GM23338 (cell line): ENCODE data around the gene IST1. TPM values are rescaled to one million over a fixed set of nuclear protein-coding genes. Genes with fewer than 3 reads are reported as not detected.

Source experiments
- ATAC-seq: fragments of 200-7000 bp; cut with Tn5 transposase; 3 replicates; pipeline ENCODE4 v1.9.1; 2020
- DNase-seq: peaks from one replicate; pipeline ENCODE4 v3.0.0-alpha.2; 2015; ENCODE audit warnings: low spot score
- H2AFZ ChIP-seq: fragments of 200-600 bp; sonication (generic); 2 replicates; pipeline ENCODE4 v1.8.0; 2016; ENCODE audit warnings: antibody characterized with exemption, mild to moderate bottlenecking, moderate library complexity
- H3F3A ChIP-seq: fragments of 200-600 bp; sonication (generic); replicated peaks from 2 replicates; pipeline ENCODE4 v1.8.0; 2017; ENCODE audit warnings: antibody characterized with exemption, mixed run types, low read depth
- H3K27ac ChIP-seq: fragments of 200-600 bp; sonication (generic); 2 replicates; pipeline ENCODE4 v1.6.1; 2016; ENCODE audit warnings: low read depth
- H3K27me3 ChIP-seq: fragments of 200-600 bp; sonication (generic); 2 replicates; pipeline ENCODE4 v1.8.0; 2016; ENCODE audit warnings: mild to moderate bottlenecking, mixed run types, moderate library complexity; ENCODE audit not compliant: insufficient read depth
- H3K36me3 ChIP-seq: fragments of 200-600 bp; sonication (generic); 2 replicates; pipeline ENCODE4 v1.8.0; 2016; ENCODE audit warnings: mild to moderate bottlenecking; ENCODE audit not compliant: insufficient read depth
- H3K4me1 ChIP-seq: fragments of 200-600 bp; sonication (generic); 2 replicates; pipeline ENCODE4 v1.8.0; 2016; ENCODE audit warnings: mild to moderate bottlenecking, moderate library complexity; ENCODE audit not compliant: insufficient read depth
- H3K4me2 ChIP-seq: fragments of 200-600 bp; sonication (generic); 2 replicates; pipeline ENCODE4 v1.7.1; 2017; ENCODE audit warnings: mixed run types
- H3K4me3 ChIP-seq: fragments of 200-600 bp; sonication (generic); 2 replicates; pipeline ENCODE4 v1.6.1; 2016; ENCODE audit warnings: mixed run types
- H3K79me2 ChIP-seq: fragments of 200-600 bp; sonication (generic); replicated peaks from 2 replicates; pipeline ENCODE4 v1.8.0; 2017; ENCODE audit warnings: mild to moderate bottlenecking; ENCODE audit not compliant: insufficient read depth
- H3K9me2 ChIP-seq: fragments of 200-600 bp; sonication (generic); 2 replicates; pipeline ENCODE4 v1.8.0; 2017; ENCODE audit not compliant: insufficient read depth
- H4K20me1 ChIP-seq: fragments of 200-600 bp; sonication (generic); replicated peaks from 2 replicates; pipeline ENCODE4 v1.8.0; 2017; ENCODE audit warnings: mild to moderate bottlenecking; ENCODE audit not compliant: insufficient read depth
- H3K27ac Mint-ChIP-seq: 2 replicates; pipeline ENCODE4 v1.8.0; 2020; ENCODE audit warnings: inconsistent platforms, mild to moderate bottlenecking, moderate library complexity, mixed read lengths
- H3K27me3 Mint-ChIP-seq: 3 replicates; pipeline ENCODE4 v1.8.0; 2022; ENCODE audit warnings: low read depth, mild to moderate bottlenecking, moderate library complexity, mixed read lengths, inconsistent platforms; ENCODE audit not compliant: insufficient read depth, poor library complexity
- H3K36me3 Mint-ChIP-seq: 3 replicates; pipeline ENCODE4 v1.8.0; 2021; ENCODE audit warnings: low read depth, mild to moderate bottlenecking, inconsistent platforms, moderate library complexity, mixed read lengths
- H3K4me1 Mint-ChIP-seq: 3 replicates; pipeline ENCODE4 v1.8.0; 2020; ENCODE audit warnings: mild to moderate bottlenecking, inconsistent platforms, mixed read lengths
- H3K4me3 Mint-ChIP-seq: 3 replicates; pipeline ENCODE4 v1.8.0; 2021; ENCODE audit warnings: moderate library complexity, mild to moderate bottlenecking, inconsistent platforms, mixed read lengths
- H3K9me3 Mint-ChIP-seq: 3 replicates; pipeline ENCODE4 v1.8.0; 2020; ENCODE audit warnings: moderate library complexity, mild to moderate bottlenecking, inconsistent platforms, mixed read lengths
- CREB1 ChIP-seq: fragments of 250-450 bp; sonication (Bioruptor Pico); IDR thresholded peaks from 2 replicates; pipeline ENCODE4 v1.5.0; 2020; ENCODE audit warnings: low read depth, mild to moderate bottlenecking, moderate library complexity
- ETS1 ChIP-seq: IDR thresholded peaks from 2 replicates; pipeline ENCODE4 v1.6.1; 2016; ENCODE audit warnings: antibody characterized with exemption
- EZH2phosphoT487 ChIP-seq: fragments of 200-600 bp; sonication (generic); IDR thresholded peaks from one replicate; pipeline ENCODE4 v1.8.1; 2018; ENCODE audit warnings: antibody characterized with exemption; ENCODE audit not compliant: unreplicated experiment
- JUNB ChIP-seq: IDR thresholded peaks from one replicate; pipeline ENCODE4 v1.6.1; 2016; ENCODE audit warnings: antibody characterized with exemption; ENCODE audit not compliant: unreplicated experiment
- NANOG ChIP-seq: IDR thresholded peaks from 2 replicates; pipeline ENCODE4 v1.6.1; 2016; ENCODE audit warnings: antibody characterized with exemption, borderline replicate concordance
- POLR2AphosphoS5 ChIP-seq: IDR thresholded peaks from 2 replicates; pipeline ENCODE4 v1.6.1; 2016; ENCODE audit warnings: antibody characterized with exemption, low read depth
- REST ChIP-seq: IDR thresholded peaks from one replicate; pipeline ENCODE4 v1.6.1; 2018; ENCODE audit warnings: antibody characterized with exemption; ENCODE audit not compliant: unreplicated experiment
- STAT1 ChIP-seq: IDR thresholded peaks from one replicate; pipeline ENCODE4 v1.6.1; 2016; ENCODE audit warnings: antibody characterized with exemption; ENCODE audit not compliant: unreplicated experiment
- ZNF114 ChIP-seq: fragments of 250-450 bp; sonication (Bioruptor Pico); IDR thresholded peaks from 2 replicates; pipeline ENCODE4 v1.5.0; 2020; ENCODE audit warnings: mild to moderate bottlenecking, moderate library complexity
- ZNF331 ChIP-seq: fragments of 250-450 bp; sonication (Bioruptor Pico); IDR thresholded peaks from 2 replicates; pipeline ENCODE4 v1.5.0; 2020; ENCODE audit warnings: low read depth, mild to moderate bottlenecking, moderate library complexity
- ZNF462 ChIP-seq: fragments of 250-450 bp; sonication (Bioruptor Pico); IDR thresholded peaks from 2 replicates; pipeline ENCODE4 v1.5.0; 2020; ENCODE audit warnings: mild to moderate bottlenecking, moderate library complexity
- polyA plus RNA-seq: library from polyadenylated mRNA; unstranded; fragments of >200 nt; fragmentation: Nextera tagmentation; extraction: Ambion mirVana; gene quantifications from 2 replicates; pipeline ENCODE4 v1.2.1, GENCODE V29; 2016
- total RNA-seq: library from RNA; depleted of rRNA; stranded (reverse); fragments of >200 nt; shearing (Covaris generic); gene quantifications from 2 replicates; pipeline ENCODE4 v1.2.3, GENCODE V29; 2014

Gene IST1
- total and polyA plus RNA-seq, 2 experiments from 2014 or later, result 108 to 234 TPM

- TF ChIP-seq STAT1, result no peak
- Mint-ChIP-seq H3K27ac (no peak overlapping the region), H3K36me3 (peaks cover 39% of the 10 kb centered on the region), H3K27me3 (peaks cover 9% of the 10 kb centered on the region), H3K4me3 (no peak overlapping the region), H3K4me1 (peaks cover 2% of the 10 kb centered on the region; the same call in 2 of the 3 replicates), H3K9me3 (no peaks in the 10 kb centered on the region)
- DNase-seq (no peak), ATAC-seq (no peak)
- Histone ChIP-seq H3K4me3 (no peak overlapping the region), H4K20me1 (peaks cover 5% of the 10 kb centered on the region; the same call in 1 of the 2 replicates), H3K27me3 (no peaks in the 10 kb centered on the region), H3K4me1 (no peaks in the 10 kb centered on the region), H2AFZ (no peak overlapping the region), H3K4me2 (no peak overlapping the region), H3K36me3 (no peaks in the 10 kb centered on the region), H3F3A (no peaks in the 10 kb centered on the region; the same call in 1 of the 2 replicates), H3K27ac (no peak overlapping the region), H3K79me2 (peaks cover 10% of the 10 kb centered on the region), H3K9me2 (no peaks in the 10 kb centered on the region)
These were observed 42.8 kb upstream of the IST1 start for GRCh38 chr16:71852561-71852960.

GRCh38 chr16:71853413-71853812 is 41.9 kb upstream of the IST1 start:
- Histone ChIP-seq H3K4me3 (no peak overlapping the region), H3K36me3 (no peaks in the 10 kb centered on the region), H3F3A (no peaks in the 10 kb centered on the region; the same call in 1 of the 2 replicates), H3K27me3 (no peaks in the 10 kb centered on the region), H4K20me1 (peaks cover 5% of the 10 kb centered on the region; the same call in 1 of the 2 replicates), H2AFZ (no peak overlapping the region), H3K79me2 (peaks cover 1% of the 10 kb centered on the region; the same call in 1 of the 2 replicates), H3K9me2 (no peaks in the 10 kb centered on the region), H3K4me1 (no peaks in the 10 kb centered on the region), H3K4me2 (no peak overlapping the region), H3K27ac (no peak overlapping the region)
- TF ChIP-seq JUNB (no peak), ETS1 (no peak), EZH2phosphoT487 (no peak), ZNF331 (CRISPR knock-in tag) (no peak), CREB1 (CRISPR knock-in tag) (no peak), ZNF114 (no peak), REST (no peak), NANOG (no peak), ZNF462 (CRISPR knock-in tag) (no peak), POLR2AphosphoS5 (no peak), STAT1 (no peak)
- Mint-ChIP-seq H3K27ac (no peak overlapping the region), H3K36me3 (peaks cover 34% of the 10 kb centered on the region), H3K4me1 (peaks cover 2% of the 10 kb centered on the region; the same call in 2 of the 3 replicates), H3K9me3 (no peaks in the 10 kb centered on the region), H3K4me3 (no peak overlapping the region), H3K27me3 (peaks cover 9% of the 10 kb centered on the region)
- ATAC-seq (no peak), DNase-seq (no peak)
